ENCODE measurements around the gene MYL7.

The MYL7 gene

DNA sequence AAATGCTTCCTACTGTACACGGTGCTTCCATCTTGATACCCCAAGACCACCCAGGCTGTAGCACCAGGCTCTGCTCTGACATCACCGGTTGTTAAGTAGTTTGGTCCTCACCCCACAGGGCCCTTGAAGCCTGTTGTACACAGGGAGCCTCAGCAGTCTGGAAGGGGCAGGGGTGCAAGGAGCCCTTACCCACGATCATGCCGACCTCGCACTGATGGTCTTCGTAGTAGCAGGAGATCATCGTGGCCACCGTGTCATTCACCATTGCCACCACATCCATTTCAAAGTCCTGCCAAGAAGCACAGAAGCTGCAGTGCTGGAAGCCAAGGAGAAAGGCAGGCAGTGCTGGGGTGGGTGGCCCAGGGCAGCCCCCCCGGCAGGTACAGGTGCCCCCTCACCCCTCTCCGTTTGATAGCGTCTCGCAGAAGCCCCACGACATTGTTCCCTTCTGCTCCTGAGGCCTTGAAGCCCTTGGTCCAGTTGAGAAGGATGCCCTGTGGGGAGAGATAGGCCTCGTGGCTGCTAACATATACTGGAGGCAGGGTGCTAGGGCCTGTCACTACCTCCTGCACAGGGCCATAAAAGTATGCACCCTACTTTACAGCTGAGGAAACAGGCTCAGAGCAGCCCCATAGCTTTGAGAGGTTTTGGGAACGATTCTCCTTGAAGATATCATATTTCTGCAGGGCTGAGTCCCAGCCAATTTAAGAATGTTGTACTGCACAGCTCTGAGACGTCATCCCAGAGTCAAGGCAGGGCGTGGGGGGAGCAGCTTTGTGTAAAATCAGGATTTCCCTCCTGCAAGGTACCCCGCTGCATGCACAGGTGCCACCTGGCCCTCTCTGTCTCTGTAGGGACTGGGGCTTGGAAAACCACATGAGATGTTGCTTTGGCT is 8.7 kb upstream of the MYL7 start:
- no peak for DNase-seq

- DNase-seq: no peak
Observed at GRCh38 chr7:44148961-44149536, 7.9 kb upstream of the MYL7 start.

DNA sequence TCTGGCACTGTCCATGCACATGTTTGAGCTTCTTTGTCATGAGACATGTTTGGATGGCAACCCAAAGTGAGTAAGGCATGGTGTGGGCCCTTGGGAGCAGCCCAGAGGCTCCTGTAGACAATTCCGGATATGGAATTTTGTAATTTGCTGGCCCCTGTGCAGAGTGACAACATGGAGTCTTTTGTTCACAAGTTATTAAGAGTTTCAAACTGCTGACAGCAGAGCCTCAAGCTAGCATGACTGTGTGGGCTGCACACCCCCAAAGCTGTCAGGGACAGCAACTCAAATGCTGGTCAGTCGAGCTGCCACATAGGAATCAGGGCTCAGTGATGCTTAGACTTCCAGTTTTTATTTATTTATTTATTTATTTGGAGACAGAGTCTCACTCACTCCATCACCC is 7.0 kb upstream of the MYL7 start:
- no peak for DNase-seq

DNA sequence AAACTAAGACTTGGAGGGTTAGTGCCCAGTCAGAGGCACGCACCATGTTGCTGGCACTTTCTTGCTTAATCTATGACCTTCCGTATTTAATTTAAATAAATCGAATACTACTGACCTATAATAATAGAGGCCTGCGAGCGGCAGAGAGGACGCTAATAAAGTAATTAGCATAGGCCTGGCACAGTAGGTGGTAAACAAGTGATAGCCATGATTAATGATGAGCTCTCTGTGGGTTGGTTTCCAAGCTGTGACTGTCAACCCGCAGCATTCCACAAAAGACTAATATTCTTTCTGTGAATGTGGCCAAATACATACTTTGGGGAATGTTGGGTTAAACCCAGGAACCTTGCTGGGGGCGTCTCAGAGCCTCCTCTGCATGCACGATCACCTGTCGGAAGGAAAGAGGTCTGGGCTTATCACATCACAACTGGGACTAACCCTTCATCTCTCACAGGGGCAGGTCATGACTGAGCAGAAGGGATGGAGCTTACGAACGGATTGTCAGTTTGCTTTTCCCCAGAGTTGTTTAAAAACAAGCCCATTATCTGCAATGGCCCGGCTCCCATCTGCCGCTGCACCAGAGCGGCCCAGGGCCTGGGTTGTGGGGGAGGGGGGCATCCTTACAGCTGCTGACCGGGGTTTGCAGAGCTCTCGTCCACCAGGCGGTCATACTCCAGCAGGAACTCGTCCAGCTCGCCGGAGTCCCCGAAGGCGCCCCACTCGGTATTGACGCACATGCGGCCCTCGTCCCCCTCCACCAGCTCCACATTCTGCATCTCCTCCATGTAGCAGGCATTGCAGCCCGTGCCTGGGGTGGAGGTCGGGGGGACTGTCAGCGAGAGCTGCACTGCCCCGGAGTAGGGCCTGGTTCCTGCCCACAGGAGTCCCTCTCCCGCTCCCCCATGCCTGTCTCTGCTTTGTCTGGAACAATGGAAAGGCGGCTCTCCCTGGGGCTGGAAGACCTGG is 6.2 kb upstream of the MYL7 start:
- no peak for DNase-seq

GRCh38 chr7:44145969-44146911 is 5.1 kb upstream of the MYL7 start:
- DNase-seq: no peak

DNA sequence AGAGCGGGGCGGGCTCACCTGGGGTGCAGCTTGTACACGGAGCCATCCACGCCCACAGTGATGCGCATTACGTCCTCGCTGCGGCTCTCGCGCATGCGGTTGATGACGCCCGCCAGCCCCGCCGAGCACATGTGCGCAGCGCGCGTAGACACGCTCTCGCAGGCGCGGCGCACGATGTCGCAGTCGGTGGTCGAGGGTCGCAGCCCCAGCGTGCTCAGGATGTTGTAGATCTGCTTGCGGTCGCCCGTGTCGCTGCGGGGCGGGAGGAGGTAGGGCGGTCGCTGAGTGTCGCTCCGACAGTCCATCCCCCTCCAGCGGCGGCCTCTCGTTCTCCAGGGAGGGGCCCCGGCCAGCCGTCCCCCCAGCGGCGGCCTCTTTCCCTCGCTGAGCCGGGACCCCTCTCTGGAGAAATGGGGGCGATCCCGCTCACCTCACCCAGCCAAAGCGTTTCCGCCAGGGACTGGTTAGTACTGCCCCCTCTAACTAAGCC is 4.4 kb upstream of the MYL7 start:
- no peak for DNase-seq

DNA sequence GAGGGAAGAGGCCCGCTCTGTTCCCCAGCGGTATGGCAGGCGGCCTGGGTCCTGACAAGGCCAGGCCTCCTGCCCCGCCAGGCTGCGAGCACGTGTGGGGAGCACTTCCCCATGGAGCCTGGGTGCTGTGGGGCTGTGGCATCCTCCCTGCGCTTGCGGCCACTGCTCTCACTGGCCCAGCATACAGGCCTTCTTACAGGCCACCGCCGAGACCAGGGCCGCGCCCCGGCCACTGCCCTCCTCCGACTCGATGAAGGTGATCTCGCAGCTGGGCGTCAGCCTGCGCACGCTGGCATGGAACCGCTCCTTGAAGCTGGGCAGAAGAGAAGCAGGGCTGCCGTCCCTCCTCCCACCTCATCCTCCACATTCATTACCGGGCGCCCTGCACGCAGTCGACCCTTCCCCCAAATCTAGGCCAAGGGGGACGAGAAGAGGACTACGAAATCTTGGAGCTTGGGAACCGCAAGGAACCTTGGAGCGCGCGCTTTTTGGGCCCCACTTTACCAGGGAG is 3.9 kb upstream of the MYL7 start:
- no peak for DNase-seq

GRCh38 chr7:44144426-44144967 is 3.4 kb upstream of the MYL7 start:
- DNase-seq: no peak

- no peak for DNase-seq
Observed at GRCh38 chr7:44143646-44144250, 2.6 kb upstream of the MYL7 start.

GRCh38 chr7:44142028-44142427 is 896 bp upstream of the MYL7 start:
- no peak for DNase-seq

- no peak for DNase-seq
Observed at GRCh38 chr7:44140341-44140740, 791 bp downstream of the MYL7 start.

DNA sequence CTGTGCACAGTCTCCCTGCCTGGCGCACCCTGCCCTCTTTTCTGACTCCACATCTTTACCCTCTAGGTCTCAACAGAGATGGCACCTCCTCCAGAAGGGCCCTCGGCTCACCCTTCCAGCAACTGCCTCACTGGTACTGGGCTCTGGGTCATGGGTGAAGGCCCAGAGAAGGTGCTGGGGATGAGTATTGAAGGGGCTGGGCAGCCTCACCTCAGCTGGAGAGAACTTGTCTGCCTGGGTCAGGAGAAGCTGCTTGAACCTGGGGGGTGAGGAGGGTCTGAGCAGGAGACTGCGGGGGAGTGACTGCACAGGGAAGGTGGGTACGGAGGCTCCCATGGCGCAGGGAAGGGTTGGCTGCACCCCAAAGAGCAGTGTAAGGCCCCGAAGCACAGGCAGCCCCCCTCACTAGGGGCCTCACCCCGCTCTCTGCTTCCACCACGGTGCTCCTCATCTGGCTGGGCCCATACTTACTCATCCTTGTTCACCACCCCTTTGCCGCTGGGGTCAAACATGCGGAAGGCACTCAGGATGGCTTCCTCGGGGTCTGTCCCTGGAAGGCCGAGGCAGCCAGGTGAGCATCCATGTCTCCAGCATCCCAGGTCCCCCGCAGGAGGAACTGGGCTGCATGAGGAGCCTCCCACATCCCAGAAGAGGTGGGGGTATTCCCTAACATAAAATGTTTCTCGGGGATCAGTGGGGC is 1.7 kb downstream of the MYL7 start:
- no peak for DNase-seq

GRCh38 chr7:44138698-44139097 is 2.4 kb downstream of the MYL7 start:
- no peak for DNase-seq

DNA sequence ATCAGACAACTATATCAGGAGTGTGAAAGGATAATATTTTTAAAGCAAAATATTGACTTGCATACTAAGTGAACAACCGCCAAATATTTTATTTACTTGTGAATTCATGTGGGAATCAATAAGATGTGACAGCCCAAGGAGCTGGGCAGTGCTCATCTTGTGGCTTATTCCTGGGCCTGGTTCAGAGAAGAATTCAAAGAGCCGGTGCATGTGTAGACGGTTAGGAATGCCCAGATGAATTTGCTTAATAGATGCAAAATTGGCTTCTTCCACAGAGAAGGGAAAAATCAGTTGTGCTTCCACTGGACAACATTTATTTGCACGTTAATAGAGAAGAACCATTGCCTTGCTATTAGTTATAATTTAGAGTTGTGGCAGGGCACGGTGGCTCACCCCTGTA is 4.4 kb downstream of the MYL7 start:
- no peak for DNase-seq

DNA sequence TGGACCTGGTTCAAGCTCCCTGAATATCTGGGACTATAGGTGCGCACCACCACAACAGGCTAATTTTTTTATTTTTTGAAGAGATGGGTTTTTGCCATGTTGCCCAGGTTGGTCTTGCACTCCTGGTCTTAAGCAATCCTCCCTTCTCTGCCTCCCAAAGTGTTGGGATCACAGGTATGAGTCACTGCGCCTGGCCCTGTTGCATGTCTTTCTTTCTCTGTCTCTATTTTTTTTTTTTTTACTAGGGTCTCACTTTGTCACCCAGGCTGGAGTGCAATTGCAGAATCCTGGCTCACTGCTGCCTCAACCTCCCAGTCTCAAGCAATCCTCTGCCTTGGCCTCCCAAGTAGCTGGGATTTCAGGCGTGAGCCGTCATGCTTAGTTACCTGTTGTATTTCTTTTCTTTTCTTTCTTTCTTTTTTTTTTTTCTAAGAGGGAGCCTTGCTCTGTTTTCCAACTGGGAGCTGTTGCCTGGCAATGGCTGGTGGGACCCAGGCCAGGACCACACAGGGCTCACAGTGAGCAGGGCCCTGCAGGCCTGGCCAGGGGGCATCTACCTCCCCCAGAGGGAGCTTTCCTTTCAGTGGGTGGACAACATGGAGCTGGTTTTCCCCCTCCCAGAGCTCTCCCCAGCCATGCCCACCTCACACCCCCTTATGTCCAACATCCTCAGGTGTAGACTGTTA is 6.0 kb downstream of the MYL7 start:
- no peak for DNase-seq

- DNase-seq: no peak
Observed at GRCh38 chr7:44133295-44133694, 7.8 kb downstream of the MYL7 start.

DNA sequence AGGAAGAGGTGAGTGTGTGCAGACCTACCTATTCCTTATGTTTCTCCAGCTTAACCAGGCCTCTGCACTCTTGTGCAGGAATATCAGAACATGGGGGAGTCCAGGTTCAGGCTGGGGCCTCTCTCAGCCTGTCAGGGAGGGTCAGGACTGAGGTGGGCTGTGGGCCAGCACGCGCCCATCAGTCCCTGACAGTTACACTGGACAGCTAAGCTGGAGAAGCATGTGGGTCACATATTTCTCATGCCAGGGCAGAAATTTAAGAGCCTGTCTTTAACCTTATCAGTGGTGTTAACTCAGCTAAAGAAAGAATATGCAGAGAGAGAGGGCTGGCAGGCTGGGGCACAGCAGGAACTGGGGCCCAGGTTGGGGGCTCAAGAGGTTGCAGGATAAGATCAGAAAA is 9.1 kb downstream of the MYL7 start:
- DNase-seq: no peak

GRCh38 chr7:44131173-44132029 is 9.7 kb downstream of the MYL7 start:
- DNase-seq: no peak

Measured in cerebellar nuclear complex (tissue), 1 donor.